Astrocyte (in vitro differentiated cells and primary cell): ENCODE results near the gene ZBTB18. TPM values are rescaled to one million over a fixed set of nuclear protein-coding genes. Genes with fewer than 3 reads are reported as not detected.

ENCODE experiments used
- DNase-seq: peaks from one replicate; pipeline ENCODE4 v3.0.0-alpha.2; 2010; ENCODE audit warnings: low read depth
- FAIRE-seq: peaks from 2 replicates; lab custom pipeline; 2011; peaks lifted over from hg19 to GRCh38; lab: Jason Lieb, UNC
- H2AFZ ChIP-seq: 2 replicates; pipeline ENCODE4 v1.6.0; 2012; ENCODE audit warnings: low read depth, low read length, inconsistent platforms
- H3K27ac ChIP-seq: 2 replicates; pipeline ENCODE4 v1.5.1; 2011; ENCODE audit warnings: low read depth, low read length, inconsistent platforms
- H3K27me3 ChIP-seq: 2 replicates; pipeline ENCODE4 v1.6.0; 2011; ENCODE audit warnings: low read length, inconsistent platforms; ENCODE audit not compliant: insufficient read depth
- H3K36me3 ChIP-seq: 2 replicates; pipeline ENCODE4 v1.5.1; 2011; ENCODE audit warnings: low read length, inconsistent platforms; ENCODE audit not compliant: insufficient read depth
- H3K4me1 ChIP-seq: 2 replicates; pipeline ENCODE4 v1.5.1; 2011; ENCODE audit warnings: low read length, inconsistent platforms; ENCODE audit not compliant: insufficient read depth
- H3K4me2 ChIP-seq: 2 replicates; pipeline ENCODE4 v1.6.0; 2012; ENCODE audit warnings: low read length, inconsistent platforms
- H3K4me3 ChIP-seq: 2 replicates; pipeline ENCODE4 v1.5.1; 2011; ENCODE audit warnings: low read depth, mild to moderate bottlenecking, low read length, inconsistent platforms; ENCODE audit not compliant: insufficient read depth
- H3K79me2 ChIP-seq: 2 replicates; pipeline ENCODE4 v1.6.0; 2012; ENCODE audit warnings: mild to moderate bottlenecking, low read length, inconsistent platforms; ENCODE audit not compliant: insufficient read depth
- H3K9ac ChIP-seq: 2 replicates; pipeline ENCODE4 v1.6.0; 2012; ENCODE audit warnings: mild to moderate bottlenecking, low read length, inconsistent platforms
- H3K9me3 ChIP-seq: 2 replicates; pipeline ENCODE4 v1.5.1; 2012; ENCODE audit warnings: low read depth, mild to moderate bottlenecking, low read length, inconsistent platforms; ENCODE audit not compliant: insufficient read depth
- H4K20me1 ChIP-seq: 2 replicates; pipeline ENCODE4 v1.6.0; 2012; ENCODE audit warnings: low read length, inconsistent platforms; ENCODE audit not compliant: insufficient read depth
- H3K27ac Mint-ChIP-seq: one replicate; pipeline ENCODE4 v1.8.0; 2021; ENCODE audit warnings: mild to moderate bottlenecking, mixed read lengths; ENCODE audit not compliant: unreplicated experiment
- H3K27me3 Mint-ChIP-seq: one replicate; pipeline ENCODE4 v1.8.0; 2021; ENCODE audit warnings: low read depth, mixed read lengths; ENCODE audit not compliant: unreplicated experiment
- H3K36me3 Mint-ChIP-seq: one replicate; pipeline ENCODE4 v1.8.0; 2021; ENCODE audit warnings: low read depth, mixed read lengths; ENCODE audit not compliant: unreplicated experiment
- H3K4me1 Mint-ChIP-seq: one replicate; pipeline ENCODE4 v1.8.0; 2021; ENCODE audit warnings: low read depth, mixed read lengths; ENCODE audit not compliant: unreplicated experiment
- H3K4me3 Mint-ChIP-seq: one replicate; pipeline ENCODE4 v1.8.0; 2021; ENCODE audit warnings: mild to moderate bottlenecking, moderate library complexity, mixed read lengths; ENCODE audit not compliant: unreplicated experiment
- H3K9me3 Mint-ChIP-seq: one replicate; pipeline ENCODE4 v1.8.0; 2021; ENCODE audit warnings: mild to moderate bottlenecking, mixed read lengths; ENCODE audit not compliant: unreplicated experiment
- CTCF ChIP-seq: IDR thresholded peaks from 2 replicates; pipeline ENCODE4 v1.5.1; 2011; ENCODE audit warnings: low read depth, mild to moderate bottlenecking, inconsistent platforms, low read length, moderate library complexity; ENCODE audit not compliant: insufficient read depth
- EZH2 ChIP-seq: IDR thresholded peaks from 2 replicates; pipeline ENCODE4 v1.6.1; 2012; ENCODE audit warnings: mild to moderate bottlenecking, low read length, inconsistent platforms; ENCODE audit not compliant: insufficient read depth
- total RNA-seq: library from RNA; stranded (reverse); gene quantifications from 2 replicates; pipeline ENCODE4 v1.2.1, GENCODE V29; 2021

ZBTB18 gene
- total RNA-seq, 1 donor from 2014 or later = 19.2 TPM

- no peaks in the 10 kb centered on the region for H3K9me3 Mint-ChIP-seq
- H3K4me2 ChIP-seq = no peak overlapping the region
- no peak overlapping the region for H3K4me3 Mint-ChIP-seq
- no peak for TF ChIP-seq EZH2
- TF ChIP-seq CTCF = no peak
- FAIRE-seq = no peak
- H3K4me1 Mint-ChIP-seq = peaks cover 14% of the 10 kb centered on the region
- H3K27me3 Mint-ChIP-seq = peaks cover 8% of the 10 kb centered on the region
- H3K9ac ChIP-seq = no peak overlapping the region
- no peaks in the 10 kb centered on the region for H3K36me3 ChIP-seq
- DNase-seq = no peak
- no peaks in the 10 kb centered on the region for H3K79me2 ChIP-seq
- H3K36me3 Mint-ChIP-seq = no peaks in the 10 kb centered on the region
- H3K4me3 ChIP-seq = no peak overlapping the region
- no peaks in the 10 kb centered on the region for H3K9me3 ChIP-seq
- H3K27ac ChIP-seq = no peak overlapping the region
- no peak overlapping the region for H2AFZ ChIP-seq
- peaks cover 7% of the 10 kb centered on the region for H3K4me1 ChIP-seq
- H3K27me3 ChIP-seq = no peaks in the 10 kb centered on the region
- H3K27ac Mint-ChIP-seq = no peak overlapping the region
- H4K20me1 ChIP-seq = no peaks in the 10 kb centered on the region
These were observed 55.1 kb downstream of the ZBTB18 start for GRCh38 chr1:244106176-244106575.

Other genes starting within 250 kb of the ZBTB18 start
- gene AKT3, start 201.0 kb upstream of the ZBTB18 start, total RNA-seq = 62.2 and 64.5 TPM in 2 replicates